HG03060 (cell line): ENCODE data around the gene KRTAP5-3.
"Not testable (repeated sequence)": the region's sequence is repeated elsewhere in the genome, so short reads cannot be mapped to it uniquely, and the experiment has no call there.

ENCODE experiments used
- ATAC-seq: cut with Tn5 transposase; IDR thresholded peaks from one replicate; pipeline ENCODE4 v1.9.1; 2021; ENCODE audit warnings: low read depth, moderate number of reproducible peaks; ENCODE audit not compliant: unreplicated experiment

Gene KRTAP5-3, protein sequence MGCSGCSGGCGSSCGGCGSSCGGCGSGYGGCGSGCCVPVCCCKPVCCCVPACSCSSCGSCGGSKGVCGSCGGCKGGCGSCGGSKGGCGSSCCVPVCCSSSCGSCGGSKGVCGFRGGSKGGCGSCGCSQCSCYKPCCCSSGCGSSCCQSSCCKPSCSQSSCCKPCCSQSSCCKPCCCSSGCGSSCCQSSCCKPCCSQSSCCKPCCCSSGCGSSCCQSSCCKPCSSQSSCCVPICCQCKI

DNA sequence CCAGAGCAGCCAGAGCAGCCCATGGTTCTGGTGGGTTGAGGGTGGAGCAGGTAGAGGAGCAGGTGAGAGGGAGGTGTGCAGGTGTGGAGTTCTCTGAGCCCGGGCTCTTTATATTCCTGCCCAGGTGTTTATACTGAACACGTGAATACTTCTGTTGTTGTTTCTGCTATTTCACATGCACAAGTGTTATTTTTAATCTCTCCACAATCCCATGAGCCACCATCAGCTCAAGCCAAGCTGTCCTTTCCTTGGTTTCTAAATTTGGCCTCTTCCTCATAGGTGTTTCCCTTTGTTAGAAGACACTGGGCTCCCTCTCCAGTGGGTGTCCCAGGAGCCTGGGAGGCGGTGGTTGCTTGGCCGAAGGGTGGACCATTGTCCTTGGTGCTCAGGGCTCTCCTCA, at the start of gene KRTAP5-3:
KRTAP5-3 (minus strand) TSS at position 101 of the 400 bp plus-strand sequence; CDS start at position 23, 78 bp downstream.
- no peak for ATAC-seq

DNA sequence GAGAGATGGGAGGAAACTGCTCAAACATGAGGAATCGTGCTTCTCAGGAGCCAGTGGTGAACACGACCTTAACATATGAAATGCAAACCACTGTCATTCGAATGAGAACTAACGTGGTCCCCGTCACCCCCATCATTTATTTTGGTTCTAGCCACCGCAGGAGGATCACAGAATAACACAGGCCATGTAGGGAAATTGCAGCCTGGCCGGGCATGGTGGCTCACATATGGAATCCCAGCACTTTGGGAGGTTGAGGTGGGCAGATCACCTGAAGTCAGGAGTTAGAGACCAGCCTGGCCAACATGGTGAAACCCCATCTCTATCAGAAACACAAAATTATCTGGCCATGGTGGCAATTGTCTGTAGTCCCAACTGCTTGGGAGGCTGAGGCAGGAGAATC, 48.4 kb upstream of the KRTAP5-3 start:
- ATAC-seq: no peak

DNA sequence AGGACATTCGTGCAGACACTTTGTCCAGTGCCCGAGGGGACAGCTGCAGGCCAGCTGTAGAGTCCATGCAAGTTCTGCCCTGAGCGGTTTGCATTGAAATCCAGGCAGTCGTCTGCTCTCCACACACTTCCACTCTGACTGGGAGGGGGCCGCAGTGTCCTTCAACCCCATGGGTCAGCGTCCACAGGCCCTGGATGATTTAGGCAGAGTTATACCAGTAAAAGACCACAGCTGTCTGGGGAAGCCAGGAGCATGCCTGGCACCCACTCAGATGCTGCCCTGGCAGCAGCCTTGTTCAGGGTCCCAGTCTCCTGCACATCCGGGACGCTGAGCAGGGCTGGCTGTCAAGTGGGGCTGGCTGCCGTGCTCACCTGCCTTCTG, 47.8 kb upstream of the KRTAP5-3 start:
- no peak for ATAC-seq

DNA sequence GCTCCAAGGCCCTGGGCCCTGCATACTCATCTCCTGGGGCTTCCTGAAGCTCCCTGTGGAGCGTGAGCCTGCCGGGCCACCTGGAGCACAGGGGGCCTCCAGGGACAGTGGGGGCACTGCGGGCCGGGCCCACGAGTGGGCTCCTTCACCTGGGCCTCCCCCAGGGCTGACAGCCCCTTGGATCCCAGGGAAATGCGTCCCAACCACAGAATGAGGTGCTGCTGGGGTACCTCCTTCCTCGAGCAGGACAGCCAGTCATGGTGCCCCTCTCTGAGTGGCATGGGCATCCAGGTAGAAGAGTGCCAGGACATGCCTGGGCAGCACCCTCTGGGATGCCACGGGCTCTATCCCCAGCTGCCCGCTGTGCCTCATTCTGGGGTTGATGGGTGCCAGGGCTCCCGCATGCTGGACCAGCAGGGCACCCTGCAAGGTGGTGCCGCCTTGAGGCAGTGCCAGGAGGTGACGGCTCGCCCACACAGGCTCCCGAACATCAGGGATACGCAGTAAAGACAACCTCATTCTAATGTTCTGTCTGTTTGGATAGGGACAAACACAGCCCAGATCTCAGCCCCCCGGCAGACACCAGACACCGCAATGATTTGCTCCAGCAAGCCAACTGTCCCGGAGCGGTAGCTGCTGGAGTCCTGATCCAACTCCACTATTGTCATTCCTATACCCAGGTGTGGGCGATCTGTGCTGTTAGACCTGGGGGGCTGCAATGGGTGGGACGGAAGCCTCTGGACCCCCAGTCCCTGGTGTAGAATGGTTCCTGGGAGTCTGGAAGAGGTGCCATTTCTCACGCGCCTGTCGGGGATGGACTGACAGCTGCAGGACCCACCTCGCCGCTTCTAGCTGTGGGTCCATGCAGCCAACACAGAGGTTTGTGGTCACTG, 47.2 kb upstream of the KRTAP5-3 start:
- ATAC-seq: no peak

DNA sequence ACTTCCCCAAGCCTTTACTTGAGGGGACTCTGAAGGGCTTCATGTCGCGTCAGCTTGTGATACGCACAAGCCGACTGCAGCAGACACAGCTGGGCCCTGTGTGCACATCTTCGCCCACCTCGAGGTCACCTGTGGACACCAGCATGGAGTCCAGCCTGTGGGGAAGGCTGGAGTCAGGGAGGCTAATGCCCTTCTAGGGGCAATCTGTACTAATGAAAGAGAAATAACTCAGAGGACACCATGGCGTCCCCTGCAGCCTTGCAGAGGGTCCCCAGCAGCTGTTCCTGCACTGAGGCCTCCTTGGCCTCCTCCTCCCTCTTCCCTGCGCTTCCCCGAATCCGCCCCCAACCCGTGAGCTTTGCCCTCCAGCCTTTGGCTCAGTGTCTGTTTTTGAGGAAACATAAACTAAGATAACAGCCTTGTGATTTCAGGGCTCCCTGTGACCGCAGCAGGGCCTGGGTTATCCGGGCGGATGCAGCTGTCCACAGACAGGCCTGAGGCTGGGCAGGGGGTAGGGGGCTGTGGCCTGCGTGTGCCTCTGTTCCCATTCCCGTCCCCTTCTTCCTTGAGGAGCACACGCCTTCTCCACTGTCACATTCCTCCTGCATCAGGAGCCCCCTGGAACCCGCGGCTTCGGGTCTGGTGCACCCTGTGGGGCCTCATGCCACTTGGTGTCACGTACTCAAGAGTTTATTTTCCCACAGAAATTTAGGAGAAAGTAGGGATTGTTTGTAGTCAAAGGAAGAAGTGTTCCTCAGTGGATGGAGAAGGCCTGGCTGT, 46.3 kb upstream of the KRTAP5-3 start:
- no peak for ATAC-seq

DNA sequence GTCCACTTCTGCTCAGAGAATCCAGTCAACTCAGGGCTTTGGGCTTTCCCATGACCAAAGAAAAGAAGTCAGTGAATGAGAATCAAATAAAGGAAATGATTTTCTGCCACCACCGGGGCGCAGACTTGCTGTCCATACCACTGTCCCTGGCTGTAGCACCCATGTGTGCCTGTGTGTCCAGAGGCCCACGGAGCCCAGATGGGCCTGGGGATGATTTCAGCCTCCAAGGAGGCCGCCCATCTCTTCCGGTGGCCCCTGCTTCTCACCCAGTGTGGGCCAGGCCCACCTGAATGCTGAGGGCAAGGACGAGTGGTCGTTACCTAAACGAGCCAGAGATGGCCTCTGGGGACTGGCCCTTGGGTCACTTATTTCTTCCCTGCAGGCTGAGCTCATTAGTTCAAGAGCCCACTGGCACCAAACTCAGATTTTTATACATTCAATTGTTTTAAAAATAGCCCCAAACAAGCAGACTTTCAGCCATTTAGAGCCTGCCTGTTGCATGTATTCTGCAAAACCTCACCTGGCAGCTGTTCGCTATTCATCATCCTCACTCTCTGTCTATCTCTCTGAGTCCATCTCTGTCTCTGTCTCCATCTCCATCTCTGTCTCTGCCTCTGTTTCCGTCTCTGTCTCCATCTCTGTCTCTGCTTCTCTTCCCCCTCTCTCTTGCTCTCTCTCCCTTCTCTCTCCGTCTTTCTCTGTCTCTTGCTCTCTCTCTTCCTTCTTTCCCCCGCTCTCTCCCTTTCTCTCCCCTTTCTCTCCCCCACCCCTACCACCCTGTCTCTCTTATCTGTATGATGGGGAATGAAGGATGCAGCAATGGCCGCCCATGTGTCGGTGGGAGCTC, 45.5 kb upstream of the KRTAP5-3 start:
- no peak for ATAC-seq

DNA sequence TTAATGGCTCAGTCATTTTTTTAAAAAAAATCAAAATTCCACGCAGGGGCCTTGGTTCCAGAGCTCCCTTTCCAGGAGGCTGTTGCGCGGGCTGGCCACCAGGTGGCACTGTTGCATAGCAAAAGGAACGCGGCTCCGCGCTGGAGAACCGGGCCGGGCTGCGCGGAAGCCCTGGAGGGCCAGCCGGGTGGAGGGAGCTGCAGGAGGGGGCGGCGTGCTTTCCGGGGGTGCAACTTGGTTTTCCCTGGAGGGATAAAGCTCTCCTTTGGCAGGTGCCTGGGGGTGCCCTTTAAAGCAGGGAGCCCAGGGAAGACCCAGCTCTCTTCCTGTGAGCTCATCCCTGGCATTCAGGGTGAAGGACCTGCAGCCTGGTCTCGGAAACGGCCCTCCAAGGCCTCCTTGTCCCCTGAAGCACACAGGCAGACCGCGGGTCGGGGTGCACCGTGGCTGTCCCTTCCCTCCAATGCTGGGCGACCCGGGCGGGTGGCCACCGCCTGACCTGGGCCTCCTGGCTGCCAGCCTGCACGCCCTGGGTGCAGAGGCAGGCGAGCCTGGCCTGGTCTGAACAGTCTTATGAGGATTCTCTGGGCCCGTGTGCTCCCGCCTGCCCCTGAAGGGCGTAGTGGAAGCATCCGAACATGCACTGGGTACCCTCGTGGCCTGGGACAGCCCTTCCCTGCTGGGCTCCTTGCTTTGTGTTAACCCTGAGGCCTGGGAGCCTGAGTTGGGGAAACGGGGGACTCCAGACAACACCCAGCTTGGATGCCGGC, 44.7 kb upstream of the KRTAP5-3 start:
- no peak for ATAC-seq

DNA sequence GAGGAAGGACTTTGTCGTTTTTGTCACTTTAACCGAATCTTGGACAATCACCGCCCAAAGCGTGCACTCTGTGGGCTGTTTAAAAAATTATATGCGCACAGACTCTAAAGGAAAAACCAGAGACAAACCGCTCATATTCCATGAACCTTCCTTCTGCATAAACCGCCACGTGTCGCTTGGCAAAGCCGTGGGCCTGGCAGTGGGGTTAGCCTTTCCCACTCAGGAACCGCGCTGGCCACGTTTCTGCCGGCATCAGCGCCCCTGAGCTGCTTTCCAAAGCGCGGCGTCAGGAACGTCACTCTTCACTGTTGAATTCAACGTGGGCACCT, 44.1 kb upstream of the KRTAP5-3 start:
- no peak for ATAC-seq

DNA sequence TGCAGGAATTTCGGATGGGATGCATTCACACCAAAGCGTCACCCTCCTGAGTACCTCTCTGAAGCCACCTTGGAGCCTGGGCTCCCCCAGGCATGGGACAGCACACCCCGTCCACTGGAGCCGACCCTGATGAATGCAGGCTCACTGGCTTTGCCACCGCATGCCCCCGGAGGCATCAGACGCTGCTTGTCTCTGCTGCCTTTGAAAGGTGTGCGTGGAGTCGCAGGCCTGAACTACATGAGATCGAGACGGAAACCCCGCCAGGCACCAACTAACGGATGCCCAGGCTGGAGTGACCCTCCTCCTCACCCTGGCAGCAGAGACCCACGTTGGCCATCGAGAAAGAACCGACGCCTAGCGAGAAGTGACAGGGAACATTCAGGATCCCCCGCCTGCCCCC, 43.8 kb upstream of the KRTAP5-3 start:
- no peak for ATAC-seq

DNA sequence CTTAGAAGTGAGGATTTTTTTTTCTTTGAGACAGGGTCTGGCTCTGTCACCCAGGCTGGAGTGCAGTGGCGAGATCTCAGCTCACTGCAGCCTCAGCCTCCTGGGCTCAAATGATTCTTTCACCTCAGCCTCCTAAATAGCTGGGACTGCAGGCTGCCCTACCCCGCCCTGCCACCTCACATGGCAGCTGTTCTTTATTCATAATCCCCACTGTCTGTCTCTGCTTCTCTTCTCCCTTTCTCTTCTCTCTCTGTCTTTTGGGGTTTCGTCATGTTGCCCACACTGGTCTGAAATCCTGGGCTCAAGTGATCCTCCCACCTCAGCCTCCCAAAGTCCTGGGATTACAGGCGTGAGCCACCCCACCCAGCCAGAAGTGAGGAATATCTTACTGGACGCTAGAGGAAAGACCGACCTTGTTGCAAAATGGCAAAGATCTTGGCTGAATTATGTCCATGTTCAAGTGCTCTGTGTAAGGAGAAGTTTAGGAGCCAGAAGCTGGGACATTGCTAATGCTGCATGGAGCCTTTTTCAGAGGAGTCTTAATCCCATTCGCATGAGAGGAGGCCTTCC, 43.2 kb upstream of the KRTAP5-3 start:
- no peak for ATAC-seq

DNA sequence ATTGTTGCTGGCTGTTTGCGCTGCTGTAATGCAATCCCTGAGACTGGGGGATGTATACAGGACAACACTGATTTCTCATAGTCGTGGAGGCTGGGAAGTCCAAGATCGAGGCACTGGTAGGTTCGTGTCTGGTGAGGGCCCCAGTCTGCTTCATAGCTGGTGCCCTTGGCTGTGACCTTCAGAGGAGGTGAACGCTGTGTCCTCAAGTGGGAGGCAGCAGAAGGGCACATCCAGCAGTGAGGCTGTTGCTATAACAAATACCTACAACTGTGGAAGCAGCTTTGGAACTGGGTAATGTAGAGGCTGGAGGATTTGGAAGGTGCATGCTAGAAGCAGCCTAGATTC, 42.6 kb upstream of the KRTAP5-3 start:
- ATAC-seq: no peak

DNA sequence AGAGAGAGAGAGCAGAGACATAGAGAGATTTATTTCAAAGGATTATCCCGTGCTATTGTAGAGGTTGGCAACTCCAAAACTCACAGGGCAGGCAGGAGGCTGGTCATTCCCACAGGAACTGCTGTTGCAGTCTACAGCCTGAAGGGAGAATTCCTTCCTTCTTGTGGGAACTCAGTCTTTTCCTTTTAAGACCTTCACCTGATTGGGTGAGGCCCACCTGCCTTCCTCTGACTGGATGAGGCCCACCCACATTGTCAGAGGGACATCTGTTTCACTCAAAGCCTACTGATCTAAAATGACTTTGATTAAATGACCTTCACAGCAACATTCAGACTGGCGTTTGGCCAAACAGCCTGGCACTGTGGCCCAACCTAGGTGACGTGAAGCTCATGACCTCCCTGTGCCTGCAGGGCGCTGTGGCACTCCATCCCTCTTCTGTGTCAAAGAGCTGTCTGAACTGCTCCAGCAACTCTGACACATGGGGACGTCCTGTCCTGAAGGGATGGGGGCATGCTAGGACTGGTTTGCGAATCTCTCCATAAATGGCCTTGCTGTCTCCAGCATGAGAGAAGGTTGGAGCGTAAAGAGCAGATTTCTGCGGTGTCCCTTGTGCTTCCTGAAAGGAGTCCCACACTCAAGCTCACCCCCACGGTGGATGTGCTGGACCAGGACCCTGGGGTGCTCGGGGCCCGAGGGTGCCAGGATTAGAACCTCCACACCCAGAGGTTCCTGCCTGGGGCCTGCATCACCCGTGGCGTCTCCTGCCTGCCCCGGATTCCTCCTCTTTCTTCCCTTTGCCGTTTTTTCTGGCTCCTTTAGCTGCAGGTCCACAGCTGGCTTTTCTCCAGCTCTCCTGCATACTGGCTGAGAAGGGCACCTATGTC, 42.0 kb upstream of the KRTAP5-3 start:
- no peak for ATAC-seq

DNA sequence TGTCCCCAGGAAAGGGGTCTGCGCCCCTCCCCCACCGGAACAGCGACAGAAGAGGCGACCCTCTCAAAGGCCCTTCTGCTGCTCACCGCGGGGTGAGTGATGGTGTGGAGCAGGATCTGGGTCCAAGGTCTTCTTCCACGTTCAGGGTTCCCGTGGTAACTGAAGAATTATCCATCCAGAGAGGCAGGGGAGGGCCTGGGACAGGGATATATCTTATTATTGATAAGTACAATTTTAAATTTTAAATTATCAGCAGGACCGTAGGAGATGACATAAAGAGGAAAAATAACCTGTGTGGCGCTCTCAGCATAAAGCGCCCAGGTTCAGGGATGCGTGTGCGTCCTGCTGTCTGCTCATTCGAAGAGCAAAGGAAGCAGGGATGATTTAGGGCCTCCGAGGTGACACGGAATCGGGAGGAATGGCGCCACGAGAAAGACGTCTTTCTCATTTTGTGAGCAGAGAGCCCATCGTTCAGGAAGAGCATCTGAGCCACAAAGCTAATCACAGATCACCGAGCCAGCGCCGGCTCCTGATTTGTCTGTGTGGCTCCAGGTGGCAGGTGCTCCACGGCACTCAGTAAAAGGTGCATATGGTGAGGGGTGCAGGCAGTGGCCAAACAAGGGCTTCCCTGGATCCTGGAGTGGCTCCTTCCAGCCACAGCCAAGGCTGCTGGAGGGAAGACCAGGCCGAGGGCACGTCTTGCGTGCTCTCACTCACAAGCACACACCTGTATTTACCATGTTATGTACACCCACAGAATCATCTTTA, 40.6 kb upstream of the KRTAP5-3 start:
- no peak for ATAC-seq

DNA sequence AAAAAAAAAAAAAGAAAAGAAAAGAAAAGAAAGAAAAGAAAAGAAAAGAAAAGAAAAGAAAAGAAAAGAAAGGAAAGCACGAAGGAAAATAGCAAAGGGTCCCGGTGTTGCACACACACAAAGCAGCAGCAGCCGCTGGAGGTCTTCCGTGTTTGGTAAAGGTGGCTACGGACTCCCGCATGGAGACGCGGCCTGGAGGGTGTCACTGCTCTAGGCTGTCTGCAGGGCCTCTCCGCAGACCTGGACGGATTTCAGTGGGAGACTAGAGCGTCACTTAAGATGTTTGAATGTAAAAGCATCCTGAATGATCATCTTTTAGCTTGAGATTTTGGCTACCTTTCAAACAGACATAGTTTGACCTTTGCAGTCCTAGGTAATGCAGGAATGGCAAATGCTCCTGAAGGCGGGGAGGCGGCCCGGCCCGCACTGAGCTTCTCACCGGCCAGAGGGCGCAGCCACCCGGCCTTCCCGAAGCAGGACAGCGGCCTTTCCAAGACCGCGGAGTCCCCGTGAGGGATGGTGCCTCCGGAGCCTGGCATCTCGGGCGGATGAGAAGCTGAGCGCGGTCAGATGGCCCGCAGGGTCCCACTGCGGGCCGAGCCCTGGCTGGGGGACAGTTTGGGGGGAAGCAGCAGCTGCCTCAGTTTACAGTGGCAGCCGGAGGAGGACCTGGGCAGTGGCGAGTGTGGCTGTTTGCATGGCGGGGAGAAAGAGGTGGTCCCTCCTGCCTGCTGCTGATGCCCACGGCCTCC, 39.8 kb upstream of the KRTAP5-3 start:
- ATAC-seq: no peak

DNA sequence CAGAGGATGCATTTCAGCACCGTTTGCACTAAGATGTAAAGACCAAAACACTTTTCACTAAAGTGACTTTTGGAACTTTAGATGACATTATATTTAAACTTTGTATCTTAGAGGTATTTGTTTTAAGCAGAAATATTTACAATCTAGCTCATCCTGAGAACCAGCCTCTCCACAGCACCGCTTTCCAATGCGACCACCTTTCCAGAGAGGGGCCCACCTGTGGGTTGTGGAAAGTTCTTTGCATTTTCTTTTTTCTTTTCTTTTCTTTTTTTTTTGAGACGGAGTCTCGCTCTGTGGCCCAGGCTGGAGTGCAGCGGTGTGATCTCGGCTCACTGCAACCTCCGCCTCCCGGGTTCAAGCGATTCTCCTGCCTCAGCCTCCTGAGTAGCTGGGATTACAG, 38.3 kb upstream of the KRTAP5-3 start:
- ATAC-seq: not testable (repeated sequence)

DNA sequence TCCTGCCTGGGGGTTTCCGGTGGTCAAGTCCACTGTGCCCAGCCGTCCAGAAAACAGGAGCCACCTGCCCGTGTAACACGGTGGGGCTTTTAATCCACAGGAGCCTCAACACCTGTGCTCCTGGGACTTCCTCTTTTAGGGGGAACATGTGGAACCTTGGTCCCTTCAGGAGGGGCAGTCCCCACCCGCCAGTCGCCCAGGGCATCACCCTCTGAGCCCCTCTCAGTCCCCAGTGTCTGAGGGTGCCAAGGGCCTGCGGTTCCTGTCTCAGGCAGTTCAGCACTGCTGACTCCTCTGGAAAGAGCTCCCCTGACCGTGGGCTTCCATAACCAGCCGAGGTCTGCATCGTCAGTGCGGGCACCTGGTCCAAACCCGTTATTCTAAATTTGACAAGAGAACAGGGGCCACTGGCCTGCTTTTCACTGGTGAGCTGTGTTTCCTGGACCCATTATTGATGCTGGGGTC, 37.1 kb upstream of the KRTAP5-3 start:
- no peak for ATAC-seq
